Activated naive CD8-positive, alpha-beta T cell treated with anti-CD3 and anti-CD28 coated beads, Interleukin-2, amount 50 U/mL, for 24 hours (primary cell): Measurements from ENCODE around the gene ADAMTS2.

Experiments used
- ATAC-seq: fragments of 150-1000 bp; cut with Tn5 transposase; one replicate; pipeline ENCODE4 v1.10.0; 2021
- DNase-seq: peaks from one replicate; pipeline ENCODE4 v3.0.0; 2021
- H3K27ac Mint-ChIP-seq: one replicate; pipeline ENCODE4 v1.8.0; 2021; ENCODE audit warnings: mild to moderate bottlenecking, mixed read lengths
- H3K27me3 Mint-ChIP-seq: one replicate; pipeline ENCODE4 v1.8.0; 2021; ENCODE audit warnings: mixed read lengths
- H3K36me3 Mint-ChIP-seq: one replicate; pipeline ENCODE4 v1.8.0; 2021; ENCODE audit warnings: low read depth, mixed read lengths
- H3K4me1 Mint-ChIP-seq: one replicate; pipeline ENCODE4 v1.8.0; 2021; ENCODE audit warnings: mixed read lengths
- H3K4me3 Mint-ChIP-seq: one replicate; pipeline ENCODE4 v1.8.0; 2021; ENCODE audit warnings: mild to moderate bottlenecking, moderate library complexity, mixed read lengths
- H3K9me3 Mint-ChIP-seq: one replicate; pipeline ENCODE4 v1.8.0; 2021; ENCODE audit warnings: mixed read lengths

ADAMTS2 gene

GRCh38 chr5:179345433-179346321, at the start of gene ADAMTS2:
ADAMTS2 (minus strand) TSS chr5:179345461; CDS start chr5:179345328, 133 bp downstream.
- peak; percentile 23 for ATAC-seq
- Mint-ChIP-seq H3K27ac (no peak within 1 kb of the TSS), H3K4me1 (peaks cover 4% of the 10 kb centered on the region), H3K9me3 (no peaks in the 10 kb centered on the region), H3K4me3 (no peak within 1 kb of the TSS), H3K27me3 (peaks cover 48% of the 10 kb centered on the region), H3K36me3 (no peaks in the 10 kb centered on the region)
- peak; percentile 7 for DNase-seq

DNA sequence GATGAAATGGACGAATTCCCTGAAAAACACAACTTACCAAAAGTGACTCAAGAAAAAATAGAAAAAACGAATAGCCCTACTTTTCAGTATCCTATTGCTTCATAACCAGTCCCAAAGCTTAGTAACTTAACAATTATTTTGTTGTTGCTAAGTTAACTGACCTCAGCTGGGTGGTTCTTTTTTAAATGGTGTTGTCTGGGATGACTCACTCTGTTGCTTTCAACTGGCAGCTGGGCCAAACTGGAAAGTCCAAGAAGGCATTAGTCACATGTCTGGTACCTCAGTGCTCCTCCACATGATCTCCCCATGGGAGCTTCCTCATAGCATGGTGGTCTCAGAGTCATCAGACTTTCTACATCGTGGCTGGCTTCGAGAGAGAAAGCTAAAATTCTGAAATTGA, 47.8 kb upstream of the ADAMTS2 start:
- no peaks in the 10 kb centered on the region for H3K4me1 Mint-ChIP-seq
- ATAC-seq (no peak), DNase-seq (no peak)
- no peak overlapping the region for H3K4me3 Mint-ChIP-seq
- H3K9me3 Mint-ChIP-seq: peaks cover 59% of the 10 kb centered on the region
- H3K27ac Mint-ChIP-seq: no peak overlapping the region
- peaks cover 7% of the 10 kb centered on the region for H3K36me3 Mint-ChIP-seq
- H3K27me3 Mint-ChIP-seq: peaks cover 3% of the 10 kb centered on the region

DNA sequence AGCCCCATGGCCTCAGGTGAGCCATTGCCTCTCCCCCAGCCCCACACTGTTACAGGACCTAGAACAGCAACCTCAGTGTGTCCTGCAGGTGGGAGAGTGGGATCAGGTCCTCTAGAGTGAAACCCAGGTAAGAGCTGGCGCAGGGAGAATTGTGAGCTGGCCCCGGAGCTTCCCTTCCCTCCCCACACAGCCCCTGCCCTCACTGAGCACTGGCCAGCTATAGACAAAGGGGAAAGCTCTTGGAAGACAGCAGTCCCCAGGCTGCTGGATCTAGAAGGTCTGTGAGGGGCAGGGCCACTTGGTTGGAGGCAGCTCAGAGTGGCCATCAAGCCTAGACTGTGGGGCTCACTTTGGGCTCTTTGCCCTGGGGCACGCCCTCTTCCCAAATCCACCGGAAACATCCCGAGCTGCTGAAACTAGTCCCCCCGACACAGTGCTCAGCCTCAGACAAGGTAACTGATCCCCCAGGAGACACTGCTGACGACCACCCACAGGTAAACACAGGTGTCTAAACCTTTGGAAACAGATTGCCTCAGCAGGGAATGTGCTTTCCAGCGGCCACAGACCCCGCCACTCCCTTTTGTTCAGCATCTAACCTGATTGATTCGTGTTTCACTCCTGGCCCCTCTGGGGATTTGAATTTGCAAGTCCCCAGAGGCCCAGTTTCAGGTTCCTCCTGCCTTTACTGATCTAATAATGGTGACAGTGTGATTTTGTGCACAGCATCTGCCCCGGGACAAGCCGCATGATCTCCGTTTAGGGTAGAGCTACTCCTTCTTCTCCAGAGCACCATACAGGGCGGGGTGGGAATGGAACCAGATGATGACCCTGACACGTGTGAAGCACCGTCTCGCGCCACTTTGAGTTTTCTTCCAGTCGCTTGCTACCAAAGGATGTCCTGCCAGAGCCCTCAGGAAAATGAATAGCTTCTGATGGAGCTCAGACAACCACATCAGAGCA, 42.2 kb upstream of the ADAMTS2 start:
- no peak overlapping the region for H3K4me3 Mint-ChIP-seq
- H3K9me3 Mint-ChIP-seq: peaks cover 32% of the 10 kb centered on the region
- no peaks in the 10 kb centered on the region for H3K4me1 Mint-ChIP-seq
- H3K27me3 Mint-ChIP-seq: no peaks in the 10 kb centered on the region
- DNase-seq (no peak), ATAC-seq (no peak)
- H3K27ac Mint-ChIP-seq: no peak overlapping the region
- peaks cover 7% of the 10 kb centered on the region for H3K36me3 Mint-ChIP-seq

DNA sequence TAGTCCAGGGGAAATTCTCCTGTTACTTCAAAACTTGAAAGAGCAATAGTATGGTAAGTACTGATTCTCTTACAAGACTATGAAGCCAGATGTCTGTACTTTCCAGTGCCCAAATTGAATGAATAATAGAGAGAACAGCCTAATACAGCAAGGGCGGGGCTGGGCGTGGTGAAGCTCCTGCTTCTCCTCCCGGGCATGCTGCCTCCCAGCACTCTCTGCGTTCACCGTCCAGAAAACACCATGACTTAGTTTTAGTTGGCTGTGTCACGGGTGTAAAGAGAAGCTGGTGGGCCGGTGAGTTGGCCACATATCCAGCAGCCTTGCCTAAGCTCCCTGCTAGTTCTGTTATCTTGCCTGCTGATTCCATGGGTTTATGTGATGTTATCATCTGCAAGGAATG, 40.7 kb upstream of the ADAMTS2 start:
- no peaks in the 10 kb centered on the region for H3K4me1 Mint-ChIP-seq
- DNase-seq: no peak
- no peak overlapping the region for H3K27ac Mint-ChIP-seq
- H3K27me3 Mint-ChIP-seq: no peaks in the 10 kb centered on the region
- peaks cover 20% of the 10 kb centered on the region for H3K9me3 Mint-ChIP-seq
- H3K4me3 Mint-ChIP-seq: no peak overlapping the region
- ATAC-seq: no peak
- peaks cover 5% of the 10 kb centered on the region for H3K36me3 Mint-ChIP-seq

GRCh38 chr5:179382486-179382885, 37.2 kb upstream of the ADAMTS2 start:
- H3K4me3 Mint-ChIP-seq: no peak overlapping the region
- H3K27ac Mint-ChIP-seq: no peak overlapping the region
- H3K36me3 Mint-ChIP-seq: no peaks in the 10 kb centered on the region
- ATAC-seq (no peak), DNase-seq (no peak)
- H3K4me1 Mint-ChIP-seq: no peaks in the 10 kb centered on the region
- H3K9me3 Mint-ChIP-seq: no peaks in the 10 kb centered on the region
- no peaks in the 10 kb centered on the region for H3K27me3 Mint-ChIP-seq

DNA sequence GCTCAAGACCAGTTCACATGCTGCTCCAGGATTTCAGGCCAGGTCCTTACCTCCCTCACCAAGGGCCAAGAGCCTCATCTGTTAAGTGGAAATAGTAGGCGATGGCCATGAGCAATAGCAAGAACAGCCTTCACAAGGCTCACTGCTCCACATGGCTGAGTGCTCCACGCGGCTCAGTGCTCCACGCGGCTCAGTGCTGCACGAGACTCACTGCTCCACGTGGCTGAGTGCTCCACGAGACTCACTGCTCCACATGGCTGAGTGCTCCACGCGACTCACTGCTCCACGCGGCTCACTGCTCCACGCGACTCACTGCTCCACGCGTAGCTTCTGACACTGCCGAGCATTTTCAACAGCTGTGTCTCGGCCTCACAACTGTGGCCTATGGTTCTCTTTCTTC, 36.4 kb upstream of the ADAMTS2 start:
- Mint-ChIP-seq H3K9me3 (no peaks in the 10 kb centered on the region), H3K4me1 (no peaks in the 10 kb centered on the region), H3K4me3 (no peak overlapping the region), H3K27ac (no peak overlapping the region), H3K36me3 (no peaks in the 10 kb centered on the region), H3K27me3 (no peaks in the 10 kb centered on the region)
- DNase-seq (no peak), ATAC-seq (no peak)

DNA sequence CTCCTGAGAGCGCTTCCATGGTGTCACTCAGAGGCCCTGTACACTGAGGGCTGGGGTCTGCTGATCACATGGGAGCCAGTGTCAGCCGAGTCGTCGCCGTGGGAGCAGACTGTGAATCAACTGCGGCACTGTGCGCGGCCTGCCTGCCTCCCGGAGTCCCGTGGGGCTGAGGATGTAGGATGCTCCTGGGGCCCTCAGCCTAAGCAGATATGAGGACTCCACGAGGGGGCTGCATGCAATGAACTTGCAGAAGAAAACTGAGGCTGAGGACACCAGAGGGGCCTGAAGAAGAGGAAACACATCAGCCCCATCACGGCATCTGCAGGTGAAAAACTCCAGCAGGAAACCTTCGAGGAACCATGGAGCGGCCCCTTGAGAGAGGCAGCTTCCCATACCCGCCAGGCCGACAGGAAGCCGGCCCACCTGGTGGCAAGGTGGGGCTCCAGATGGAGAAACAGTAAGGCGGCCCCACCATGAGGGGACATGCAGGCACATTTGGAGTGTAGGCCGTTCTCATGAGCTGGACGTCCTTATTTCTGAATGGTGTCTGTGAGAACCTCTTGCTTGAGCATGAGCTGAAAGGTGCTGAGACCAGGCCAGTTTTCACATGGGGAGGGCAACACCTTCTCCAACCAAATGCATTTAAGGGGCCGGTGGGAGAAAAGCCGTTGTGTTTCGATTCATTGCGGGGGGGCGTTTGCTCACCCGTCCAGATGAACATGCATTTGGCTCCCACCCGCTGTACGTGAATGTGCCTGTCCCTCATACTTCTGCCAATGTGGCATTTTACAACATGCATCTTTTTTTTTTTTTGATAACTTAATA, 35.2 kb upstream of the ADAMTS2 start:
- Mint-ChIP-seq H3K4me1 (no peaks in the 10 kb centered on the region), H3K27me3 (no peaks in the 10 kb centered on the region), H3K4me3 (no peak overlapping the region), H3K9me3 (no peaks in the 10 kb centered on the region), H3K27ac (no peak overlapping the region), H3K36me3 (no peaks in the 10 kb centered on the region)
- ATAC-seq: no peak
- DNase-seq: no peak

DNA sequence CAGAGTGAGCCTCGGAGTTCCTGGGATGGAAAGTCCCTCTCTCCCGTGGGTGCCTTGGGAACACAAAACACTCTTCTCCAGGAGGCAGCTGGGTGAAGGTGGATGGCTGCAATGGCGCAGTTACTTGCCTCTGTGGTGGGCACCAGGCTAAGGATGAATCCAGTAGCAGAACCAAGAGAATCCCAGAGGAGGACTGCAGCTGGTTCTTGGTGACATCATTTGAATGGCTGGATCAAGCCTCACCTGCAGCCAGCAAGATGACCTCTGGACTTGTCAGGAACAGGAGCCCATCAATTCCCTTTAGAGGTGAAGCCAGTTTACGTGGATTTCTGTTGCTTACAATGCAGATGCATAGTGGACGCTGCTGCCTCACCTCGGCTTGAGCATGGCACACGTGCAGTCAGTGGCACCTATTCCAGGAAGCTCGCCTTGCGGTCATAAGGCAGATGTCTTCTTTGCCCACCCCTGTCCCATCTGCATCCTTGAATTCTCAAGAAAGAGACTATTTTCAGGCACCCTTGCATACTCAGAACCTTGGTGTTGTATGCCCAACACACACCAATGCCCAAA, 34.1 kb upstream of the ADAMTS2 start:
- no peaks in the 10 kb centered on the region for H3K27me3 Mint-ChIP-seq
- H3K36me3 Mint-ChIP-seq: no peaks in the 10 kb centered on the region
- H3K27ac Mint-ChIP-seq: no peak overlapping the region
- no peak for DNase-seq
- ATAC-seq: no peak
- no peaks in the 10 kb centered on the region for H3K4me1 Mint-ChIP-seq
- no peaks in the 10 kb centered on the region for H3K9me3 Mint-ChIP-seq
- no peak overlapping the region for H3K4me3 Mint-ChIP-seq

GRCh38 chr5:179378441-179379271, 33.4 kb upstream of the ADAMTS2 start:
- no peak overlapping the region for H3K27ac Mint-ChIP-seq
- DNase-seq: no peak

GRCh38 chr5:179378116-179378440, 32.8 kb upstream of the ADAMTS2 start:
- no peak overlapping the region for H3K27ac Mint-ChIP-seq
- no peak overlapping the region for H3K4me3 Mint-ChIP-seq
- no peaks in the 10 kb centered on the region for H3K9me3 Mint-ChIP-seq
- DNase-seq (no peak), ATAC-seq (no peak)
- no peaks in the 10 kb centered on the region for H3K36me3 Mint-ChIP-seq
- no peaks in the 10 kb centered on the region for H3K4me1 Mint-ChIP-seq
- no peaks in the 10 kb centered on the region for H3K27me3 Mint-ChIP-seq

More at GRCh38 chr5:179378441-179379271, 33.4 kb upstream of the ADAMTS2 start:
- no peaks in the 10 kb centered on the region for H3K27me3 Mint-ChIP-seq
- H3K4me3 Mint-ChIP-seq: no peak overlapping the region
- no peaks in the 10 kb centered on the region for H3K36me3 Mint-ChIP-seq
- H3K9me3 Mint-ChIP-seq: no peaks in the 10 kb centered on the region
- no peak for ATAC-seq
- H3K4me1 Mint-ChIP-seq: no peaks in the 10 kb centered on the region

GRCh38 chr5:179377421-179378115, 32.3 kb upstream of the ADAMTS2 start:
- Mint-ChIP-seq H3K4me1 (no peaks in the 10 kb centered on the region), H3K4me3 (no peak overlapping the region)
- ATAC-seq: no peak

DNA sequence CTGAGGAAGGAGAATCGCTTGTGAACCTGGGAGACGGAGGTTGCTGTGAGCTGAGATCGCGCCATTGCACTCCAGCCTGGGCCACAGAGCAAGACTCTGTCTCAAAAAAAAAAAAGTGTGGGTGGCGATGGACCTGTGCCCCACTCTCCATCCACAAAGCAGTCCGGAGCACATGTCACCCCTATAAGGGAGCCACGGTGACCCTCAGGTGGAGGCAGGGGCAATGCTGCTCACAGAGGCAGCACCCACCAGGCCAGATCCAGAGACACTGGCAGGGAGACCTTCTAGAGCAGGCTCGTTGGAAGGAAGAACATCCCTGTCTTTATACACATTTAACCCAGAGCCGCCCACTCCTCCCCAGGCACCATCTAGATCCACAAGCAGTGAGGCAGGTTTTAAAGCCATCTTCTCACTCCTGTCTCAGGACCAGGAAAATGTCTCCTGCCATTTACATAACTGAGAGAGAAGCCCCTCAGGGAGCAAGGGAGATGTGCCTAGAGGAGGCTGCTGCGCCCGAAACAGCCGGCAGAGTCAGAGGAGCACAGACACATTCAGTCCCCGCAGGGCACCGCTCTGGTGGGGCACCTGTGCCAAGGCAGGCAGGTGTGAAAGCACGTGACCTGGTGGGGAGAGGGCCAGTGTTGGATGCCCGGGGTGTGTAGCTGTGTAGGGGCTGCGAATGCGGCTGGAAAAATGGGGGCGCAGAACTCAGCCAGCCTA, 31.6 kb upstream of the ADAMTS2 start:
- DNase-seq (no peak), ATAC-seq (no peak)
- Mint-ChIP-seq H3K27me3 (no peaks in the 10 kb centered on the region), H3K9me3 (no peaks in the 10 kb centered on the region), H3K4me3 (no peak overlapping the region), H3K36me3 (no peaks in the 10 kb centered on the region), H3K27ac (no peak overlapping the region), H3K4me1 (no peaks in the 10 kb centered on the region)

More at GRCh38 chr5:179377421-179378115, 32.3 kb upstream of the ADAMTS2 start:
- no peak overlapping the region for H3K27ac Mint-ChIP-seq
- H3K9me3 Mint-ChIP-seq: no peaks in the 10 kb centered on the region
- DNase-seq: no peak
- H3K27me3 Mint-ChIP-seq: no peaks in the 10 kb centered on the region
- H3K36me3 Mint-ChIP-seq: no peaks in the 10 kb centered on the region
